A549 (cell line): Measurements from ENCODE around the gene STX18. TPM values are rescaled to one million over a fixed set of nuclear protein-coding genes. Genes with fewer than 3 reads are reported as not detected.

ENCODE experiments used
- ATAC-seq, 2 experiments: fragments of 200-7000 bp in 1 of 2; fragments of >200 bp in 1 of 2; cut with Nextera tagmentation in 1 of 2; cut with Tn5 transposase in 1 of 2; 3 replicates each; pipeline versions ENCODE4 v1.8.0 to v1.9.1; 2018 to 2020; ENCODE audit warnings: mild to moderate bottlenecking in 1 of 2, moderate library complexity in 1 of 2
- CTCF ChIA-PET: fragments of 300-600 bp; sonication (Branson Sonifier 250); formaldehyde crosslinking; extraction: SDS; loops from one replicate; lab custom pipeline; 2021; ENCODE audit warnings: antibody characterized with exemption, inconsistent platforms; lab: Yijun Ruan, JAX
- POLR2A ChIA-PET: fragments of 350-600 bp; formaldehyde crosslinking; extraction: SDS; loops from one replicate; lab custom pipeline; 2021; ENCODE audit warnings: antibody characterized with exemption, inconsistent platforms; lab: Yijun Ruan, JAX
- DNase-seq, 2 experiments: peaks; one replicate each; pipeline versions ENCODE4 v3.0.0 to v3.0.0-alpha.2; 2011 to 2016; ENCODE audit warnings: low read depth in 1 of 2, low spot score in 1 of 2
- FAIRE-seq: peaks from 2 replicates; lab custom pipeline; 2011; peaks lifted over from hg19 to GRCh38; lab: Jason Lieb, UNC
- H3K27ac ChIP-seq, 2 experiments: fragments of >200 bp; sonication (Bioruptor Twin); formaldehyde crosslinking; 3 replicates each; pipeline ENCODE4 v1.5.1; 2016 to 2017
- H3K4me1 ChIP-seq: fragments of >200 bp; sonication (Bioruptor Twin); formaldehyde crosslinking; 3 replicates; pipeline ENCODE4 v1.6.1; 2016
- H3K4me2 ChIP-seq: fragments of >200 bp; sonication (Bioruptor Twin); formaldehyde crosslinking; 3 replicates; pipeline ENCODE4 v1.6.1; 2016
- H3K4me3 ChIP-seq: fragments of >200 bp; sonication (Bioruptor Twin); formaldehyde crosslinking; 3 replicates; pipeline ENCODE4 v1.5.1; 2016
- H3K9me3 ChIP-seq: fragments of >200 bp; sonication (Bioruptor Twin); formaldehyde crosslinking; 3 replicates; pipeline ENCODE4 v1.6.1; 2016
- BHLHE40 ChIP-seq: IDR thresholded peaks from 2 replicates; pipeline ENCODE4 v1.6.1; 2012; ENCODE audit warnings: low read depth, low read length, inconsistent platforms
- CEBPB ChIP-seq, 2 experiments: fragments of >200 bp in 1 of 2; sonication (Bioruptor Twin) in 1 of 2; formaldehyde crosslinking in 1 of 2; IDR thresholded peaks; 2 replicates each; pipeline ENCODE4 v1.6.1; 2012 to 2016
- CHD2 ChIP-seq: fragments of 150-350 bp; IDR thresholded peaks from 2 replicates; pipeline ENCODE4 v1.6.1; 2014; ENCODE audit warnings: low read length; ENCODE audit not compliant: partially characterized antibody
- EHF ChIP-seq: fragments of 250-450 bp; sonication (Bioruptor Pico); IDR thresholded peaks from 2 replicates; pipeline ENCODE4 v1.5.0; 2020; ENCODE audit warnings: mild to moderate bottlenecking
- EP300 ChIP-seq, 2 experiments: fragments of >200 bp; sonication (Bioruptor Twin); formaldehyde crosslinking; IDR thresholded peaks; 2 replicates in 1 of 2; 3 replicates in 1 of 2; pipeline ENCODE4 v1.6.1; 2016 to 2017
- FOSB ChIP-seq: fragments of 250-450 bp; sonication (Bioruptor Pico); IDR thresholded peaks from 2 replicates; pipeline ENCODE4 v1.5.0; 2020; ENCODE audit warnings: mild to moderate bottlenecking, moderate library complexity
- FOSL2 ChIP-seq, 2 experiments: fragments of 450-650 bp in 1 of 2; fragments of >200 bp in 1 of 2; sonication (Bioruptor Twin) in 1 of 2; formaldehyde crosslinking; IDR thresholded peaks; 2 replicates each; pipeline versions ENCODE4 v1.5.0 to v1.6.1; 2016 to 2020; ENCODE audit warnings: mild to moderate bottlenecking in 1 of 2, moderate library complexity in 1 of 2
- FOXS1 ChIP-seq: fragments of 250-450 bp; sonication (Bioruptor Pico); IDR thresholded peaks from 2 replicates; pipeline ENCODE4 v1.5.0; 2020; ENCODE audit warnings: mild to moderate bottlenecking, moderate library complexity
- HDAC2 ChIP-seq: fragments of 200-600 bp; sonication (generic); IDR thresholded peaks from 2 replicates; pipeline ENCODE4 v1.6.1; 2016
- HOXA7 ChIP-seq: fragments of 250-450 bp; sonication (Bioruptor Pico); IDR thresholded peaks from 2 replicates; pipeline ENCODE4 v1.5.0; 2020; ENCODE audit warnings: mild to moderate bottlenecking, moderate library complexity
- HOXB13 ChIP-seq: fragments of 250-450 bp; sonication (Bioruptor Pico); IDR thresholded peaks from 2 replicates; pipeline ENCODE4 v1.5.0; 2020; ENCODE audit warnings: low read depth, mild to moderate bottlenecking, moderate library complexity
- HOXB5 ChIP-seq: fragments of 250-450 bp; sonication (Bioruptor Pico); IDR thresholded peaks from 2 replicates; pipeline ENCODE4 v1.5.0; 2020; ENCODE audit warnings: mild to moderate bottlenecking, moderate library complexity
- JUN ChIP-seq, 2 experiments: fragments of >200 bp; sonication (Bioruptor Twin); formaldehyde crosslinking; IDR thresholded peaks; 2 replicates in 1 of 2; 3 replicates in 1 of 2; pipeline ENCODE4 v1.6.1; 2016 to 2017
- KDM1A ChIP-seq: fragments of 200-600 bp; sonication (generic); IDR thresholded peaks from 2 replicates; pipeline ENCODE4 v1.6.1; 2016; ENCODE audit warnings: low read depth, mild to moderate bottlenecking
- MAZ ChIP-seq: fragments of 150-350 bp; IDR thresholded peaks from 2 replicates; pipeline ENCODE4 v1.6.1; 2014; ENCODE audit warnings: antibody characterized with exemption, low read depth, low read length, borderline replicate concordance
- NPAS2 ChIP-seq: fragments of 250-450 bp; sonication (Bioruptor Pico); IDR thresholded peaks from 2 replicates; pipeline ENCODE4 v1.8.0; 2022; ENCODE audit warnings: mild to moderate bottlenecking, moderate library complexity, borderline replicate concordance
- POLR2A ChIP-seq: IDR thresholded peaks from 2 replicates; pipeline ENCODE4 v1.6.1; 2012; ENCODE audit warnings: mild to moderate bottlenecking, low read length
- POLR2AphosphoS2 ChIP-seq: conservative IDR thresholded peaks from 2 replicates; pipeline ENCODE4 v1.6.1; 2012; ENCODE audit warnings: low read length, improper control_type of control experiment, inconsistent platforms
- RAD21 ChIP-seq, 2 experiments: fragments of >200 bp in 1 of 2; sonication (Bioruptor Twin) in 1 of 2; formaldehyde crosslinking in 1 of 2; IDR thresholded peaks in 1 of 2; conservative IDR thresholded peaks in 1 of 2; 2 replicates in 1 of 2; 3 replicates in 1 of 2; pipeline ENCODE4 v1.6.1; 2012 to 2018; ENCODE audit warnings: inconsistent platforms in 1 of 2
- RCOR1 ChIP-seq: fragments of 150-350 bp; IDR thresholded peaks from 2 replicates; pipeline ENCODE4 v1.6.1; 2014; ENCODE audit warnings: antibody characterized with exemption, low read length, low read depth
- SMC3 ChIP-seq: fragments of >200 bp; sonication (Bioruptor Twin); formaldehyde crosslinking; IDR thresholded peaks from 3 replicates; pipeline ENCODE4 v1.6.1; 2018; ENCODE audit warnings: inconsistent platforms
- SREBF2 ChIP-seq: fragments of 450-650 bp; IDR thresholded peaks from 2 replicates; pipeline ENCODE4 v1.6.1; 2014; ENCODE audit warnings: mild to moderate bottlenecking, moderate library complexity
- TP53 ChIP-seq: fragments of 250-450 bp; sonication (Bioruptor Pico); IDR thresholded peaks from 2 replicates; pipeline ENCODE4 v1.5.0; 2021; ENCODE audit warnings: mild to moderate bottlenecking, moderate library complexity
- WGBS: methylation state at CpG from one replicate; pipeline ENCODE4 v1.1.6; 2017; ENCODE audit errors: missing lambda C conversion rate; 5-methylcytosine and 5-hydroxymethylcytosine counted together
- polyA plus RNA-seq, 4 experiments: library from polyadenylated mRNA; depleted of rRNA in 3 of 4; stranded (reverse); fragments of >200 nt; fragmentation: RNase III in 1 of 4; extraction: RNeasy Plus Mini Kit Qiagen cat#74134 plus additional on column Dnase treatment in 1 of 4; gene quantifications; 2 replicates in 3 of 4; 3 replicates in 1 of 4; pipeline ENCODE4 v1.2.3, GENCODE V29; 2011 to 2017
- TF ChIP-seq, protein P1 (sequence below): IDR thresholded peaks from 2 replicates; pipeline ENCODE4 v1.6.1; 2012; ENCODE audit warnings: low read depth, borderline replicate concordance
- TF ChIP-seq, protein P2 (sequence below): IDR thresholded peaks from 2 replicates; pipeline ENCODE4 v1.6.1; 2012

The STX18 gene
- polyA plus RNA-seq, 2 of the 4 experiments (the other 2 are of a cell fraction): 13.4 to 19.6 TPM

DNA sequence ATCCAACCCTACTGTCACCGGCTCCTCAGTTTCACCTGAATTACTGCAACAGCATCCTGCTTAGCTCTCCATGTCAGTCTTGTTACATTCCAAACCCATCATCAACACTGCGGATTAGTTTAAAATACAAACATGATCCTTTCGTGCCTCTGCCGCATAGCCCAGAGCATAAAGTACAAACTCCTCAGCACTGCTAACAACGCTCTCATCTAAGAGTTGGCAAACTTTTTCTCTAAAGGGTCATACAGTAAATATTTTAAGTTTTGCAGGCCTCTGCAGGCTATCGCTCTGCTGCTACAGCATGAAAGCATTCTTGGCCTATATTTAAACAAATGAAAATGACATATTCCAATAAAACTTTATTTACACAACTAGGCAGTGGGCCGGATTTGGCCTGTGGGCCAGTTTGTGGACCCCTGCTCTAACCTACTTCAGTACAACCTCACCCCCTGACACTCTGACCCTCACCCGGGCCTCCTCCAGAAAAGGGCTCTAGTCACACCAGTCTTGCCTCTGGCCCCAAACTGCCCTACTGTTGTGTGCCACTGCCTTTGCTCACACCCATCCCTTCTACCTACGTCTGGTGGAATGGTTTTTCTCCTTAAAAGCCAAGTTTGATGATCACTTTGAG is 7.2 kb downstream of the STX18 start:
- no peak for FAIRE-seq
- Histone ChIP-seq H3K4me1 (no peaks in the 10 kb centered on the region), H3K27ac (no peak overlapping the region), H3K9me3 (no peaks in the 10 kb centered on the region), H3K4me3 (no peak overlapping the region), H3K4me2 (no peak overlapping the region)
- ATAC-seq: no peak
- CTCF ChIA-PET: interaction anchor here (2.6 kb wide), 1 partner anchor 15 kb away, joined by 10 read pairs; no protein-coding TSS in a partner anchor
- POLR2A ChIA-PET: no interaction called here
- no peak for DNase-seq
- TF ChIP-seq FOSB (CRISPR knock-in tag) (no peak), HDAC2 (no peak), MAZ (no peak), NPAS2 (no peak)
- WGBS: 94% methylated on average over 9 of the region's 9 CpGs

DNA sequence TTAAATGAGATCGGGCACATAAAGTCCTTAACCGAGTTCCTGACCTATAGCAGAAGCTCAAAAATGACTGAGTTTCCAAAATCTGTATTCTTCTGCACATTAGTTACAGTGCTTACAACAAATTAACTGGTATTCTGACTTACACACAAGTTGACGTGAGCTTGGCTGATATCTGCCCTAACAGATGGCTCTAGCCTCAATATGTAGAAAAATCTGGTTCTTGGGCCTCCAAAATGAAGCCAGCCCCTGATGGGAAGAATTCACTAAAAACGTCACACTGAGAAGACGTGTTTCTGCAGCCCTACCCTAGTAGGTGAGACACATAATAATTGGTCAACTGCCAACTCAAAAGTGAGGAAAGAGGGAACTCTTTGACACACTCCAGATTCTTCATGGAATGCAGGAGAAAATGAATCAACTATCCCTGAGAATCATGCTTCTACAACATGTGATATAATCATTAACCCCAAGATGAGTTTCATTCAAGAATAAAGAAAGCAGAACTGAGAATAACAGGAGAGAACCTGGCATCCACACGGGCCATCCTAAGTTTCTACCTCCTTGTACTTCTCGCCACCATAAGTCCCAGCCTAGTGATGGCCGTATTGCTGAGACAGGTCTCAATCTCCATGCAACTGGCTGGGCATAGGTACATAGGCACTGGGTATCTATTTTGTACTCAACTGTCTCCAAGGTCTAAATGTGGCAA is 8.2 kb downstream of the STX18 start:
- ChIA-PET CTCF (no interaction called here), POLR2A (no interaction called here)
- no peaks in the 10 kb centered on the region for H3K9me3 ChIP-seq
- H3K4me3 ChIP-seq: no peak overlapping the region
- 90% methylated on average over 8 of the region's 8 CpGs for WGBS
- no peak for ATAC-seq
- H3K4me1 ChIP-seq: no peaks in the 10 kb centered on the region
- no peak overlapping the region for H3K4me2 ChIP-seq
- H3K27ac ChIP-seq: no peak overlapping the region
- no peak for DNase-seq
- TF ChIP-seq NPAS2 (no peak), CHD2 (no peak), CEBPB (IDR thresholded peaks at IDR 0.05) (no peak), TP53 (no peak), POLR2A (no peak), JUN (IDR thresholded peaks at IDR 0.05) (no peak), HOXB5 (CRISPR knock-in tag) (no peak), EHF (CRISPR knock-in tag) (no peak), FOXS1 (no peak), BHLHE40 (no peak), HOXA7 (CRISPR knock-in tag) (no peak)
- no peak for FAIRE-seq

DNA sequence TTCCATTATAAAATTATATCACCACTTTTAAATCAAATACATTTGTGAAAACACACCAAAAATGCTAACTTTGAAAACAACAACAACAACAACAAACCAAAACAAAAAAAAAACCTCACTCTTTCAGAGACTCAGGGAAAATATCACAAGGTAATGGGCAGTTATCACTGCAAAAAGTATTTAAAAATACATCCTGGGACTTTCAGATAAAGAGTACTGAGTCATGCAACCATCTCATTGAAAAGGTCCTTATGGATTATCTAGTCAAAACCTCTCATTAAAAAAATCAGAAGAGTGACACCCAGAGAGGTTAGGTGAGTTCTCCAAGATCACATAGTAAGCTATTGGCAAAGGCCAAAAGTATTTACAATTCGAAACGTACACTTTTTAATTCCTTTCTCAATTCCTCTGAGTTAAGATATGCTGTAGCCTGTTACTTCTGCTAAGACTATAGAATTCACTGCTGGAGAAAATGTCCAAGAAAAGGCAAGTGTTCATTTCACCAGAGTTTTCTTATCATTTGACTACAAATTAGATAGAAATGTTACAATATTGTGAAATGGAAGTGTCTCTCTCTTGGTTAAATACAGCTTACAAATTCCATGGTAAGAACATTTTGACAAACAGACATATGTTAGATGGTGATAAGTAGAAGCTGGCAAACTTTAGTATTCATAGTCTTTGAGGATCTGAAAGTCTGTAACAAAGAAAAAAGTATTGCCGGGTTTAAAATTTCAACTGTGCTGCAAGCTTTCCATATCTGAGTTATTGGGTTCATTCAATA is 9.3 kb downstream of the STX18 start:
- H3K4me1 ChIP-seq: no peaks in the 10 kb centered on the region
- 97% methylated on average over 3 of the region's 3 CpGs for WGBS
- ATAC-seq: no peak
- H3K4me3 ChIP-seq: no peak overlapping the region
- FAIRE-seq: no peak
- POLR2A ChIA-PET: no interaction called here
- TF ChIP-seq RAD21 (conservative IDR thresholded peaks at IDR 0.05 in 1 of 2, IDR thresholded peaks at IDR 0.05 in 1 of 2) (no peak), SREBF2 (no peak), POLR2AphosphoS2 (no peak), MAZ (no peak), KDM1A (no peak), RCOR1 (no peak), HOXB13 (no peak), FOSB (CRISPR knock-in tag) (no peak), FOSL2 (IDR thresholded peaks at IDR 0.05) (no peak), FOSL2 (CRISPR knock-in tag; IDR thresholded peaks at IDR 0.05) (no peak), CEBPB (IDR thresholded peaks at IDR 0.05) (no peak), SMC3 (no peak), EP300 (IDR thresholded peaks at IDR 0.05) (no peak)
- TF ChIP-seq, protein P1, sequence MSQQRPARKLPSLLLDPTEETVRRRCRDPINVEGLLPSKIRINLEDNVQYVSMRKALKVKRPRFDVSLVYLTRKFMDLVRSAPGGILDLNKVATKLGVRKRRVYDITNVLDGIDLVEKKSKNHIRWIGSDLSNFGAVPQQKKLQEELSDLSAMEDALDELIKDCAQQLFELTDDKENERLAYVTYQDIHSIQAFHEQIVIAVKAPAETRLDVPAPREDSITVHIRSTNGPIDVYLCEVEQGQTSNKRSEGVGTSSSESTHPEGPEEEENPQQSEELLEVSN: no peak
- TF ChIP-seq, protein P2, sequence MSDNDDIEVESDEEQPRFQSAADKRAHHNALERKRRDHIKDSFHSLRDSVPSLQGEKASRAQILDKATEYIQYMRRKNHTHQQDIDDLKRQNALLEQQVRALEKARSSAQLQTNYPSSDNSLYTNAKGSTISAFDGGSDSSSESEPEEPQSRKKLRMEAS: no peak
- CTCF ChIA-PET: no interaction called here
- no peaks in the 10 kb centered on the region for H3K9me3 ChIP-seq
- no peak for DNase-seq
- H3K4me2 ChIP-seq: no peak overlapping the region
- H3K27ac ChIP-seq: no peak overlapping the region
